SJCRH30 (cell line): ENCODE data around the gene KAZN. TPM values are rescaled to one million over a fixed set of nuclear protein-coding genes. Genes with fewer than 3 reads are reported as not detected.
"Not testable (repeated sequence)": the region's sequence is repeated elsewhere in the genome, so short reads cannot be mapped to it uniquely, and the experiment has no call there.

ENCODE experiments used
- DNase-seq, 2 experiments: peaks; one replicate each; pipeline ENCODE4 v3.0.0-alpha.2; 2015 to 2020
- H3K27ac ChIP-seq: fragments of 250-450 bp; sonication (Bioruptor Pico); 2 replicates; pipeline ENCODE4 v1.5.1; 2020; ENCODE audit warnings: mild to moderate bottlenecking, moderate library complexity
- H3K27me3 ChIP-seq: fragments of 250-450 bp; sonication (Bioruptor Pico); 2 replicates; pipeline ENCODE4 v1.5.1; 2020; ENCODE audit warnings: mild to moderate bottlenecking, moderate library complexity
- H3K36me3 ChIP-seq: fragments of 250-450 bp; sonication (Bioruptor Pico); 2 replicates; pipeline ENCODE4 v1.5.1; 2020; ENCODE audit warnings: mild to moderate bottlenecking, moderate library complexity
- H3K4me1 ChIP-seq: fragments of 250-450 bp; sonication (Bioruptor Pico); 2 replicates; pipeline ENCODE4 v1.5.1; 2020; ENCODE audit warnings: mild to moderate bottlenecking, moderate library complexity
- H3K4me3 ChIP-seq: fragments of 250-450 bp; sonication (Bioruptor Pico); 2 replicates; pipeline ENCODE4 v1.5.1; 2020; ENCODE audit warnings: mild to moderate bottlenecking, moderate library complexity
- H3K9me3 ChIP-seq: fragments of 250-450 bp; sonication (Bioruptor Pico); replicated peaks from 2 replicates; pipeline ENCODE4 v1.5.1; 2020; ENCODE audit warnings: mild to moderate bottlenecking, moderate library complexity
- total RNA-seq: library from RNA; depleted of rRNA; stranded (reverse); fragments of >200 nt; shearing (Covaris generic); gene quantifications from 2 replicates; pipeline ENCODE4 v1.2.3, GENCODE V29; 2014

The KAZN gene
- total RNA-seq, 1 experiment from 2014 or later: 0.10 TPM

DNA sequence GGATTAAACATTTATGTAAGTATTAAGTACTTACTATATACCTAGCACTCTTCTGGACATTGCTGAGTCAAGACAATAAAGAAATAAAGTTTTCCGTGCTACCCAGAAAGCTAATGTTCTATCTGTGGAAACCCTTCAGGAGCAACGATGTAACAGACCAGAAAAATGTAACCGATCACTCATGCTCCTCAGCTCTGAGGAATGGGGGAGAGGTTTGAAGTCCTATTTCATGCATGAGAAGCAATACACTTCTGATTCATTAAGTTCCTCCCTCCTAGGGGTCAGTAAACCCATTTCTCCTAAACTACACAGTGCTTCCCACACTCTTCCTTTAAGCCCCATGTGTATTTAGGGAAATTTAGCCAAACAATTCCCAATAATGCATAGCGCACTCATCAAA is 25.6 kb upstream of the KAZN start:
- Histone ChIP-seq H3K36me3 (no peaks in the 10 kb centered on the region), H3K4me1 (no peaks in the 10 kb centered on the region), H3K27me3 (peaks cover 18% of the 10 kb centered on the region; the same call in 1 of the 2 replicates), H3K27ac (no peak overlapping the region), H3K9me3 (no peaks in the 10 kb centered on the region), H3K4me3 (no peak overlapping the region)
- no peak for DNase-seq

DNA sequence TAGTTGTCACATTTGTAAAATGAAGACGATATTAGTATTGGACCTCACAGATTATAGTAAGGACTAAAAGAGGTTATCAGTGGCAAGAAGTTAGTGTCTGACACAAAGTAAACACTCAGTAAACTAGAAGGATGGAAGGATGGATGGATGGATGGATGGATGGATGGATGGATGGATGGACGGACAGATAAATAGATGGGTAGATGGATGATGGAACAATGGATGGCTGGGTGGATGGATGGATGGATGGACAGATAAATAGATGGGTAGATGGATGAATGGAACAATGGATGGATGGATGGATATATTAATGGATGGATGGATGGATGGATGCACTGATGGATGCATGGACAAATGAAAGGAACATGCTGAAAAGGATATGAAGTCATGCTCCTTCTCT is 22.3 kb upstream of the KAZN start:
- Histone ChIP-seq H3K4me3 (no peak overlapping the region), H3K27me3 (peaks cover 19% of the 10 kb centered on the region; the same call in 1 of the 2 replicates), H3K9me3 (no peaks in the 10 kb centered on the region), H3K36me3 (no peaks in the 10 kb centered on the region), H3K27ac (no peak overlapping the region), H3K4me1 (no peaks in the 10 kb centered on the region)
- no peak for DNase-seq

DNA sequence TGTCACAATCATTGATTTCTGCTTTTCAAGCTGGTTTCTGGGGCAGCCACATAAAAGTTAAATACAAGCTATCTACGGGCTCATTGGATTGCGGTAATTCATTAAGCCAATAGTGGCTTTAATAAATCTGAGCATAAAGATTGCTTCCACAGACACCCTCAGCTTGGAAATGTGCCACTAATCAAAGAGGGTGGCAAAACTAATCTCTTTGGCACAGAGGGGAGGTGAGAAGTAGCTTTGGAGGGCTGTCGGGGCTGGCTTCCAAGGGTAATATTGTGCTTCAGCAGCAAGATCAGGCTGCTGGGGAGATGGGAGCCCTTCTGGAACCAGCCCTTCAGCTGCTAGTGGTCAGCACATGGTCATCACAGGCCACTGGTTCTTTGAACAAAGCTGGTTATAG is 21.2 kb upstream of the KAZN start:
- H3K27ac ChIP-seq: no peak overlapping the region
- H3K36me3 ChIP-seq: no peaks in the 10 kb centered on the region
- H3K9me3 ChIP-seq: no peaks in the 10 kb centered on the region
- H3K27me3 ChIP-seq: 0 out of 2 replicates have a peak, but pooled peaks cover 16% of the 10 kb centered on the region
- no peak overlapping the region for H3K4me3 ChIP-seq
- no peaks in the 10 kb centered on the region for H3K4me1 ChIP-seq
- no peak for DNase-seq

DNA sequence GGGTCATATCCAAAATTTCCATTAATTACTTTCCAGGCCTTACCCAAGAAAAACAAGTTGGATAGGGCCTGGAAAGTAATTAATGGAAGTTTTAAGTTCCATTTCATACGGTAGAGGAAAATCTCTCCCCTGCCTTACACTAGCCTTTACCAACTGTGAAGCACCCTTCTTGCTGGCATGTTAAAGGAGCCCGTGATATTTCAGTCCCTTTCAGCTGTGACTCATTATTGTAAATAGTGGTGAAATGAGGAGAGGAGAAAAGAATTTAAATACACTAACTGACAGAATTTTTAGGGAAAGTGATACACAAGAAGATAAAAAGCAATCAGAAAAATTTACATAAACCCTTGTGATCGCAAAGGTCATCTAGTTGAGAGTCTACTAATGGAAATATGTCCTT is 20.3 kb upstream of the KAZN start:
- no peaks in the 10 kb centered on the region for H3K36me3 ChIP-seq
- no peak overlapping the region for H3K4me3 ChIP-seq
- DNase-seq: no peak
- no peaks in the 10 kb centered on the region for H3K4me1 ChIP-seq
- no peaks in the 10 kb centered on the region for H3K9me3 ChIP-seq
- H3K27me3 ChIP-seq: 0 out of 2 replicates have a peak, but pooled peaks cover 13% of the 10 kb centered on the region
- no peak overlapping the region for H3K27ac ChIP-seq

DNA sequence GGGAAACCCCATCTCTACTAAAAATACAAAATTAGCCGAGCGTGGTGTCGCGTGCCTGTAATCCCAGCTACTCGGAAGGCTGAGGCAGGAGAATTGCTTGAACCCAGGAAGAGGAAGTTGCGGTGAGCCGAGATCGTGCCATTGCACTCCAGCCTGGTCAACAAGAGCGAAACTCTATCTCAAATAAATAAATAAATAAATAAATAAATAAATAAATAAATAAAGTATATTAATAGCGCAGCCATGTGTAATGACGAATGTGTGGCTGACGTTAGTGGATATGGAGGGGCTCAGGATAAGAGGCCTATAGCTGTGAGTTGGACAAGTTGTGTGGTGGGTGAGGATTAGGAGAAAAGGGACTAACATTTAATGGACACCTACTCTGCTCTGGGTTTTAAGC is 18.2 kb upstream of the KAZN start:
- not testable (repeated sequence) for H3K4me3 ChIP-seq, H3K4me1 ChIP-seq, H3K27ac ChIP-seq, H3K9me3 ChIP-seq, H3K36me3 ChIP-seq, DNase-seq
- H3K27me3 ChIP-seq: 0 out of 2 replicates have a peak, but pooled peaks cover 13% of the 10 kb centered on the region

DNA sequence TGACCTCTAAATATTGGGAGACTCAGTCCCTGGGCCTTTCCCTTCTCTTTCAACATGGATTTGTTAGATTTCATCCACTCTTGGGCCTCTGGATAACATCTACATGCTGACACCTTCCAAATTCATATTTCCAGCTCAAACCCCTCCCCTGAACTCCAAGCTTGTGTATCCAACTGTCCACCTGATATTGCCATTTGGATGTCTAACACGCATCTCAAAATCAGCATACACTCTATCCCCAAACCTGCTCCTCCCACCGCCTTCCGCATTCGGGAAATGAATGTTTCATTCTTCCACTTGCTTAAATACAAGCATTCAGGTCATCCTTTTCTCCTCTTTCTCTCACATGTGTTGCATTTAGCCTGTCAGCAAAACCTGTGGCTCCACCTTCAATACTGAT is 17.5 kb upstream of the KAZN start:
- no peak overlapping the region for H3K4me3 ChIP-seq
- no peak for DNase-seq

DNA sequence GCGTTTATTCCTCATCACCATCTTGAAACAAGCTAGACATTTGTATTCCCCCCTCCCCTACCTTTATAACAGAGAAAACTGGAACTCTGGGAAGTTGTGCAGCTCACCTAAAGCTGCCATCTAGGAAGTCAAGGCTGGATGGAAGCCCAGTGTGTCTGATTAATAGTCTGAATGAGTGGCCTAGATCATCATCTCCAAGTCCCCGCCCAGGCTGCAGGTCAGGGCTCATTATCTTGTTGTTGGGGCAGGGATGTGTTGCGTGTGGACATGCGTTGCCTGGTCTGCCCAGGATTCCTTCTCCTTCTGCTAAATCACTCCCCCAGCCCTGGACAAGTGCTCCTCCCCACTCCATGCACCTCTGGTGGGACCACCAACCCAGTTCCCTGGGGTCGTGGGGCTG is 14.7 kb upstream of the KAZN start:
- 0 out of 2 replicates have a peak, but pooled peaks cover 1% of the 10 kb centered on the region for H3K27me3 ChIP-seq
- no peak for DNase-seq
- H3K36me3 ChIP-seq: no peaks in the 10 kb centered on the region
- H3K9me3 ChIP-seq: no peaks in the 10 kb centered on the region
- H3K27ac ChIP-seq: no peak overlapping the region
- H3K4me1 ChIP-seq: no peaks in the 10 kb centered on the region
- no peak overlapping the region for H3K4me3 ChIP-seq

More for the DNA sequence above, 17.5 kb upstream of the KAZN start:
- Histone ChIP-seq H3K27me3 (0 out of 2 replicates have a peak, but pooled peaks cover 13% of the 10 kb centered on the region), H3K27ac (no peak overlapping the region), H3K4me1 (no peaks in the 10 kb centered on the region), H3K9me3 (no peaks in the 10 kb centered on the region), H3K36me3 (no peaks in the 10 kb centered on the region)

DNA sequence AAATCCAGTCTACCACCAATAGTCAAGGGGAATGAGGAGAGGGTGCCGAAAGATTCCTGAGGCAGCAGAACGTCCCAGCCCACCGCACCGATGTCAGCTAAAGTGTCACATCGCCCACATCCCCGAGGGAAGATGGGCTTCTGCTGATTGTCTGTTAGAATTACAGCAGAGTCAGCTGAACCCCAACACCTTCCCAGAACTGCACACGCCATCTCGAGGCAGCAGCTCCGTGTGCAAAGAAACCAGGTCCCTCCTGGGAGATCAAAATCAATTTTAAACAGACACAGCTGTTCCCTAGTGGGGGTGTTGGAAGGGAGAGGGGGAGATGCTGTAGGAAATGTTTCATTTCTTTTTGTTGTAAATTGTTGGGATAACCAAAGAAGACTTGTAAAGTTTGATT is 12.8 kb upstream of the KAZN start:
- no peaks in the 10 kb centered on the region for H3K9me3 ChIP-seq
- DNase-seq: no peak
- H3K4me3 ChIP-seq: no peak overlapping the region
- no peaks in the 10 kb centered on the region for H3K4me1 ChIP-seq
- no peaks in the 10 kb centered on the region for H3K27me3 ChIP-seq
- no peaks in the 10 kb centered on the region for H3K36me3 ChIP-seq
- H3K27ac ChIP-seq: no peak overlapping the region

DNA sequence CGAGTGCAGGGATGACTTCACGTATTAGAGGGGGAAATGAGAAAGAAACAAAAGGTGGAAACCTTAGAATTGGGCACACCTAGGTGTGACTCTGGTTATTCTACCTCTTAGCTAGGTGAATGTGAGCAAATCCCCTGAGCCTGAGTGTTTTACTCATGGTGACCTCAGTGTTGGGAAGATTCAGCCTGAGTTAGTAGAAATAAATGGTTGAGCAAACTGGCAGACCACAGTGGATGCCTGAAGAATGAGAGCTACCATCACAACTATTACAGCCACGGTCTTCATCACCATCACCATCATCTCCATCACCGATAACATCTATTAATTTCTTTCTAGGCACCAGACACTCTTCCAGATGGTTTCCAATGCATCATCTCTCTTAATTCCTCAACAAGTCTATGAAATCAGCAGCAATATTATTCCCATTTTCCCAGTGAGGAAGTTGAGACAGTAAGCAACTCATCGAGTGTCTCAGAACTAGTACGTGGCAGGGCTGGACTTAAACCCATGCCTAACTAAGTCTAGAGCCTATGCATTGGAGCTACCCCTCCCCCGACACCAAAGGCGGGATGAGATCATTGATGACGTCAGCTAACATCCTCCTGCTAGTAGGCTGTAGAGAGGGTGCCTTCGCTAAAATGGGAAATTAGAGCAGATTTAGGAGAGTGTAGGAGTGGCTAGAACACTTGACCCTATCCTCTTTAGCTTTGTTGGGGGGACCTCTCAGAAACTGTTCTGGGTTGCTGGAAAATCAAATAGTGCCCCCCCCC is 7.9 kb upstream of the KAZN start:
- peaks cover 4% of the 10 kb centered on the region for H3K27me3 ChIP-seq
- H3K4me1 ChIP-seq: no peaks in the 10 kb centered on the region
- H3K4me3 ChIP-seq: no peak overlapping the region
- no peaks in the 10 kb centered on the region for H3K9me3 ChIP-seq
- no peak overlapping the region for H3K27ac ChIP-seq
- peak; percentile 9 to 26 for DNase-seq
- H3K36me3 ChIP-seq: no peaks in the 10 kb centered on the region

DNA sequence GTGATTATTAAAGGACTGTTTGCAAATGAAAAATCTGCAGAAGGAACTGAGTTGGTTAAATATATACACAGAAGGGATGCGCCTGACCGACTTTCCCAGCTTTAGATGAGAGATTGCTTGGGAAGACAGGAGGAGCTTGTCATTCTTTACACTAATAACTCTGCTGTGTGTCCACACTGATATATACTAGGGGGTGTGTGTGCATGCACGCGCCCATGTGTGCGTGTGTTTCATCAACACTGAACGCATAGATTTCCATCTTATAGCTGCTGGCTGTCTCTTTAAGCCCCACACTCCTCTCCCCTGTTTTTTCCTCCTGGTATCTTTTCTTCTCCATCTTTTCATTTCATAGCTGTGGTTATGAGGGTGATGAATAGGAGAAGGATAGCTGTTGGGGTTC is 6.9 kb upstream of the KAZN start:
- H3K9me3 ChIP-seq: no peaks in the 10 kb centered on the region
- no peak overlapping the region for H3K4me3 ChIP-seq
- H3K36me3 ChIP-seq: no peaks in the 10 kb centered on the region
- H3K4me1 ChIP-seq: no peaks in the 10 kb centered on the region
- DNase-seq: no peak
- H3K27ac ChIP-seq: no peak overlapping the region
- peaks cover 4% of the 10 kb centered on the region for H3K27me3 ChIP-seq

DNA sequence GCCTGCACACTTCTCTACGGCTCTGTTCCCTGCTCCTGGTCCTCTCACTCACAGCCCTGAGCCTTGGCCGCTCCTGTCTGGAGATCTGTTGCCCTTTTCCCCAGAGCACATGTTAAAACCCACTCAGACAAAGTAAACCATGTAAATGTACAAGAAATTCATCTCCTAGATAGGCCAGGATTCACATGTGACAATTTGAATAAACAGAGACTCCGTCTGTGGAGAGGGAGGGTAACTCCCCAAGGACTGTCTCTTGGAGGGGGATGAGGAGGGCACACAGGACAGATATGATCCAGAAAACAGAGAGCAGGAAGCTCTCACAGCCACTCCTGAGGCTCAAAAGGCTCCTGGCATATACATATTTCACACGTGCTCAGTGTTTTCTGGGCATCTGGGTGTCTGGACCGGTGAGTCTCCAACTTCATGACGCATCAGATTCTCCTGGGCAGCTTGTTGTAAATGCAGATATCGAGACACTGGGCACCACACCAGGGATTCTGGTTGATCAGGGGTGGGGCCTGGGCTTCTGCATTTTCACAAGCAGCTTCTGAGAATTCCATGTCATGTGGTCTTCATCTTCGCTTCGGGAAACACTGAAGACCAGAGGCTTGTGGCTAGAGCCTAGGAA is 6.4 kb upstream of the KAZN start:
- no peaks in the 10 kb centered on the region for H3K9me3 ChIP-seq
- H3K27ac ChIP-seq: no peak overlapping the region
- no peak for DNase-seq
- H3K4me1 ChIP-seq: no peaks in the 10 kb centered on the region
- H3K27me3 ChIP-seq: peaks cover 4% of the 10 kb centered on the region
- no peak overlapping the region for H3K4me3 ChIP-seq
- H3K36me3 ChIP-seq: no peaks in the 10 kb centered on the region

DNA sequence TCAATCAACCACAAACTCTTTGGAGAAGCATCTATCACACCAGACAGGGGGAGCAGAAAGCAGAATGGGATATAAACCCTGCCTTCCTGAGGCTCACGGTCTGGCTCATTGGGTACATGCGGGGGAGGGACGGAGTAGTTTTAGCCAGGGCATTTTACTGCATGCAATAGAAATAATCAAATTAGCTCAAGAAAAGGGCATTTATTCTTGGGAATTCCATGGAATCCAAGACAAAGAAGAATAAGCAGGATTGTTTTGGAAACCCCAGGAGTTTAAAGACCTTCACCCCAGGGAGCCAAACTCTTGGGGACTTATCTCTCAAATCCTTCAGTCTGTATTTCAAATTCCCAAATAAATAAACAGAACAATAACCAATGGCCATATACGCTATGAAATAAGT is 5.2 kb upstream of the KAZN start:
- H3K27me3 ChIP-seq: peaks cover 4% of the 10 kb centered on the region
- no peaks in the 10 kb centered on the region for H3K9me3 ChIP-seq
- H3K4me3 ChIP-seq: no peak overlapping the region
- no peaks in the 10 kb centered on the region for H3K4me1 ChIP-seq
- no peaks in the 10 kb centered on the region for H3K36me3 ChIP-seq
- no peak overlapping the region for H3K27ac ChIP-seq
- no peak for DNase-seq

DNA sequence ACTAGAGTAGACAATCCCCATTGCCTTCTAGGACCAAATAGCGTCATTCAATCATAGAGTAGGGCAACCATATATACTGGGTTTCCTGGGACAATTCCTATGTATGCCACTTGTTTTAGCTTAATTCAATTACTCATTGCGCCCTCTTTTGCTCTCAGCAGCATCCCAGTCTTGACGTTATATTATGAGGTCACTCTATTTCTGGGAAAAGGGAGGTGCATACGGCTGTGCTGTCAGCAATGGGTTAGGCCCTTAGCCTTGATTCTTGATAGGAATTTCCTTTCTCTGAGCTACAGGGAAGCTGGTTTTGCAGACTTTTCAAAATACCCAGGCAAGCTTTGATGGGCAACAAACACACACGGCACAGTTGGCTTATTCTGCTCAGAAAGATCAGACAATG is 4.4 kb upstream of the KAZN start:
- H3K4me1 ChIP-seq: no peaks in the 10 kb centered on the region
- no peaks in the 10 kb centered on the region for H3K36me3 ChIP-seq

DNA sequence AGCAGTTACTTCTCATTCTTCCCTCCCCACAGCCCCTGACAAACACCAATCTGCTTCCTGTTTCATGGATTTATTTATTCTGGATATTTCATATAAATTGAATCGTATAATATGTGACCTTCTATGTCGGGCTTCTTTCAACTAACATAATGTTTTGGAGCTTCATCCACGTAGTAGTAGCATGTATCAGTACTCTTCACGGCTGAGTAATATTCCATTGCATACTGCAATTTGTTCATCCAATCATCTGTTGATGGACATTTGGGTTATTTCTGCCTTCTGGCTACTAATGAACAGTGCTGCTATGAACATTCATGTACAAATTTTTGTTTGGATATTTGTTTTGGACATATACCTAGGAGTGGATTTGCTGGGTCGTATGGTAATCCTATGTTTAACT is 1.9 kb upstream of the KAZN start:
- no peaks in the 10 kb centered on the region for H3K4me1 ChIP-seq
- H3K27me3 ChIP-seq: peaks cover 4% of the 10 kb centered on the region
- H3K9me3 ChIP-seq: no peaks in the 10 kb centered on the region
- no peak overlapping the region for H3K4me3 ChIP-seq
- no peak overlapping the region for H3K27ac ChIP-seq
- DNase-seq: no peak
- H3K36me3 ChIP-seq: no peaks in the 10 kb centered on the region

More for the DNA sequence above, 4.4 kb upstream of the KAZN start:
- DNase-seq: no peak
- H3K9me3 ChIP-seq: no peaks in the 10 kb centered on the region
- H3K27ac ChIP-seq: no peak overlapping the region
- H3K4me3 ChIP-seq: no peak overlapping the region
- H3K27me3 ChIP-seq: peaks cover 4% of the 10 kb centered on the region

DNA sequence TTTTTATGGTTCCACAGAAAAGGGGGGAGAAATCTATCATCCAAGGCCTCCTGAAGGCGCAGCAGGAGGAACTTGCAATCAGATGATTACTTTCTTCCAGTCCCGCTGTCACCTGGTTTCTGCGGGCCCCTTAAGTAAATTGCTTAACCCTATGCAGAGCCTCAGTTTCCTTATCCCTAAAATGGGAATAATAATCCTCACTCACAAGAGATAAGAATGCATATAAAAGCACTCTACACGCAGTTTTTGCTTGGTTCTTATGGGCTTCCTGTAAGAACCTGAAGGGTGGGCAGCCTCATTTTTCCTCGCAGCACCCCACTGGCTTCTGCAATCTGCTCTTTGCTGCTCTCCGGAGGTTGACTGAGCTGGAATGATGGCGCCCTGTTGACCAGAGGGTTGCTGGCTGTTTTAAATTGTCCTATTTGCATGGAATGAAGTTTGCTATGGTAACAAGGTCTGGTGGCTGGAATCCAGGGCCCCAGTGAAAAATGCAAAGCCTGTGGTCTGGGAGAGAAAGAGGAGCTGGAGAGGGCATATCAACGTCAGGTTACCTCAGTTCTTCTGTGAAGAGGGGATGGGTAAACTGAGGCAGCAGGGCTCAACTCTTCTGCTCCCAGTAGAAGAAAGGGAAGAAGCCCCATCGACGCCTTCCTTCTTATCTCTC is 1.0 kb upstream of the KAZN start:
- peaks cover 4% of the 10 kb centered on the region; the same call in 1 of the 2 replicates for H3K27me3 ChIP-seq
- H3K4me1 ChIP-seq: no peaks in the 10 kb centered on the region
- H3K4me3 ChIP-seq: no peak overlapping the region
- no peaks in the 10 kb centered on the region for H3K9me3 ChIP-seq
- no peak for DNase-seq
- no peaks in the 10 kb centered on the region for H3K36me3 ChIP-seq
- H3K27ac ChIP-seq: no peak overlapping the region
